Stimulated activated CD8-positive, alpha-beta memory T cell treated with anti-CD3 and anti-CD28 coated beads, Interleukin-15, amount 100 ng/mL, for 1 hour (primary cell): Measurements from ENCODE around the gene EPPIN.
"Not testable (repeated sequence)": the region's sequence is repeated elsewhere in the genome, so short reads cannot be mapped to it uniquely, and the experiment has no call there.

Experiments used
- DNase-seq: peaks from one replicate; pipeline ENCODE4 v3.0.0-alpha.2; 2020; ENCODE audit warnings: low read depth

Gene EPPIN

GRCh38 chr20:45547206-45547770 lies at the start of gene EPPIN:
EPPIN (minus strand) TSS chr20:45547401; CDS start chr20:45547357, 44 bp downstream.
- DNase-seq: no peak

- no peak for DNase-seq
Measured at GRCh38 chr20:45595235-45595634, 48.0 kb upstream of the EPPIN start.

- no peak for DNase-seq
Measured at GRCh38 chr20:45593498-45593897, 46.3 kb upstream of the EPPIN start.

GRCh38 chr20:45592574-45593189 lies 45.5 kb upstream of the EPPIN start:
- no peak for DNase-seq

- DNase-seq: no peak
Measured at GRCh38 chr20:45589725-45590124, 42.5 kb upstream of the EPPIN start.

GRCh38 chr20:45588800-45589199 lies 41.6 kb upstream of the EPPIN start:
- no peak for DNase-seq

GRCh38 chr20:45585986-45586385 lies 38.8 kb upstream of the EPPIN start:
- not testable (repeated sequence) for DNase-seq

- DNase-seq: not testable (repeated sequence)
Measured at GRCh38 chr20:45584294-45584693, 37.1 kb upstream of the EPPIN start.

GRCh38 chr20:45583502-45583901 lies 36.3 kb upstream of the EPPIN start:
- DNase-seq: no peak

GRCh38 chr20:45581702-45582101 lies 34.5 kb upstream of the EPPIN start:
- no peak for DNase-seq

GRCh38 chr20:45579184-45579583 lies 32.0 kb upstream of the EPPIN start, which contains the start of gene WFDC8:
WFDC8 (minus strand) TSS chr20:45579284; CDS start chr20:45579247, 37 bp downstream.
- no peak for DNase-seq

GRCh38 chr20:45578231-45578630 lies 31.0 kb upstream of the EPPIN start:
- no peak for DNase-seq

- DNase-seq: no peak
Measured at GRCh38 chr20:45576995-45577394, 29.8 kb upstream of the EPPIN start.

- no peak for DNase-seq
Measured at GRCh38 chr20:45575931-45576330, 28.7 kb upstream of the EPPIN start.

- not testable (repeated sequence) for DNase-seq
Measured at GRCh38 chr20:45569650-45570049, 22.4 kb upstream of the EPPIN start.

- no peak for DNase-seq
Measured at GRCh38 chr20:45564760-45565276, 17.6 kb upstream of the EPPIN start.

GRCh38 chr20:45555198-45555597 lies 8.0 kb upstream of the EPPIN start:
- no peak for DNase-seq

GRCh38 chr20:45552456-45552855 lies 5.3 kb upstream of the EPPIN start:
- no peak for DNase-seq

- no peak for DNase-seq
Measured at GRCh38 chr20:45550765-45551164, 3.6 kb upstream of the EPPIN start.

- DNase-seq: no peak
Measured at GRCh38 chr20:45548410-45548809, 1.2 kb upstream of the EPPIN start.

- DNase-seq: no peak
Measured at GRCh38 chr20:45545754-45546453, 1.3 kb downstream of the EPPIN start.

GRCh38 chr20:45545351-45545750 lies 1.9 kb downstream of the EPPIN start:
- no peak for DNase-seq

GRCh38 chr20:45539382-45539781 lies 7.8 kb downstream of the EPPIN start, which contains the start of gene WFDC6:
WFDC6 (minus strand) TSS chr20:45539482; CDS start chr20:45539407, 75 bp downstream.
- DNase-seq: no peak
